ENCODE measurements around the gene RTBDN.

The RTBDN gene
- 0 to 1.7 (median 0) reads per million in 17 experiments for total RNA-seq

- peak in 1 of 4 experiments; percentile 8 for DNase-seq
Observed at GRCh38 chr19:12834566-12834943, at the start of gene RTBDN. Gene RTBDN, minus strand, starts transcription at chr19:12834579. Its CDS starts 4,600 bp downstream, at chr19:12829979.

- no peak for DNase-seq
Observed at GRCh38 chr19:12882589-12882988, 48.2 kb upstream of the RTBDN start.

GRCh38 chr19:12881172-12881808, 46.9 kb upstream of the RTBDN start, which contains the start of gene DNASE2:
Gene DNASE2, minus strand, starts transcription at chr19:12881449. Its CDS starts 74 bp downstream, at chr19:12881375.
- peak; percentile 97 to 99 (median 98) for DNase-seq

GRCh38 chr19:12880551-12881171, 46.3 kb upstream of the RTBDN start:
- DNase-seq: peak in 3 of 4 experiments; percentile 28 to 58 (median 46)

GRCh38 chr19:12875086-12875485, 40.7 kb upstream of the RTBDN start:
- no peak for DNase-seq

GRCh38 chr19:12873891-12874745, 39.7 kb upstream of the RTBDN start:
- no peak for DNase-seq

GRCh38 chr19:12872941-12873890, 38.8 kb upstream of the RTBDN start:
- peak; percentile 35 to 58 (median 44) for DNase-seq

GRCh38 chr19:12872255-12872654, 37.9 kb upstream of the RTBDN start:
- no peak for DNase-seq

GRCh38 chr19:12871681-12872080, 37.3 kb upstream of the RTBDN start:
- no peak for DNase-seq

- DNase-seq: no peak
Observed at GRCh38 chr19:12868540-12869112, 34.2 kb upstream of the RTBDN start.

GRCh38 chr19:12867120-12868099, 33.0 kb upstream of the RTBDN start:
- peak; percentile 50 to 73 (median 55) for DNase-seq

- no peak for DNase-seq
Observed at GRCh38 chr19:12866416-12867119, 32.2 kb upstream of the RTBDN start.

- DNase-seq: no peak
Observed at GRCh38 chr19:12865746-12866415, 31.5 kb upstream of the RTBDN start.

- no peak for DNase-seq
Observed at GRCh38 chr19:12864721-12865715, 30.6 kb upstream of the RTBDN start.

- DNase-seq: no peak
Observed at GRCh38 chr19:12864143-12864542, 29.8 kb upstream of the RTBDN start.

- DNase-seq: no peak
Observed at GRCh38 chr19:12859546-12859945, 25.2 kb upstream of the RTBDN start.

- DNase-seq: no peak
Observed at GRCh38 chr19:12858041-12858928, 23.9 kb upstream of the RTBDN start.

All from suppressor macrophage (primary cell).